Transverse colon (tissue), 3 donors: ENCODE data around the gene MINDY1.

Experiments
- CTCF ChIP-seq, 5 experiments: fragments of 200-600 bp in 3 of 5; fragments of 450-650 bp in 2 of 5; sonication (generic) in 3 of 5; IDR thresholded peaks; 1 replicate in 2 of 5; 2 replicates in 3 of 5; pipeline ENCODE4 v1.5.1; 2016 to 2017; ENCODE audit warnings: antibody characterized with exemption in 5 of 5, inconsistent platforms in 3 of 5, mild to moderate bottlenecking in 2 of 5, moderate library complexity in 1 of 5
- POLR2A ChIP-seq: fragments of 450-650 bp; IDR thresholded peaks from one replicate; pipeline ENCODE4 v1.6.1; 2016; ENCODE audit warnings: antibody characterized with exemption, mild to moderate bottlenecking, moderate library complexity

GRCh38 chr1:150972417-150972940, 34.2 kb downstream of the MINDY1 start:
- TF ChIP-seq CTCF (IDR thresholded peaks at IDR 0.05): no peak
- TF ChIP-seq POLR2A: no peak
